Karpas-422 (cell line): ENCODE data around the gene H2BK1. TPM values are rescaled to one million over a fixed set of nuclear protein-coding genes. Genes with fewer than 3 reads are reported as not detected.
A peak's percentile ranks its signal among the peaks of the same experiment; 100 is the strongest.

Experiments used
- DNase-seq: peaks from one replicate; pipeline ENCODE4 v3.0.0-alpha.2; 2015
- H2AFZ ChIP-seq: fragments of 200-600 bp; sonication (generic); 2 replicates; pipeline ENCODE4 v1.6.1; 2014; ENCODE audit warnings: antibody characterized with exemption, low read length, mixed read lengths
- H3K27ac ChIP-seq: fragments of 200-600 bp; sonication (generic); 2 replicates; pipeline ENCODE4 v1.5.1; 2014; ENCODE audit warnings: mild to moderate bottlenecking, low read length, moderate library complexity
- H3K27me3 ChIP-seq: fragments of 200-600 bp; sonication (generic); 2 replicates; pipeline ENCODE4 v1.6.1; 2014; ENCODE audit warnings: low read length, mixed read lengths
- H3K36me3 ChIP-seq: fragments of 200-600 bp; sonication (generic); 2 replicates; pipeline ENCODE4 v1.6.1; 2014; ENCODE audit warnings: low read length, mixed read lengths; ENCODE audit not compliant: insufficient read depth
- H3K4me1 ChIP-seq: fragments of 200-600 bp; sonication (generic); 2 replicates; pipeline ENCODE4 v1.6.1; 2014; ENCODE audit warnings: mild to moderate bottlenecking, low read length, mixed read lengths
- H3K4me2 ChIP-seq: fragments of 200-600 bp; sonication (generic); 2 replicates; pipeline ENCODE4 v1.6.1; 2014; ENCODE audit warnings: low read length, low read depth, mild to moderate bottlenecking; ENCODE audit not compliant: poor library complexity, severe bottlenecking
- H3K4me3 ChIP-seq: fragments of 200-600 bp; sonication (generic); 2 replicates; pipeline ENCODE4 v1.5.1; 2014; ENCODE audit warnings: mild to moderate bottlenecking, antibody characterized with exemption, low read length, mixed read lengths
- H3K79me2 ChIP-seq: fragments of 200-600 bp; sonication (generic); 2 replicates; pipeline ENCODE4 v1.6.1; 2014; ENCODE audit warnings: mild to moderate bottlenecking, low read length, mixed read lengths
- H3K9ac ChIP-seq: fragments of 200-600 bp; sonication (generic); 2 replicates; pipeline ENCODE4 v1.6.0; 2014; ENCODE audit warnings: low read length
- H3K9me2 ChIP-seq: fragments of 200-600 bp; sonication (generic), shearing (Covaris generic); replicated peaks from 2 replicates; pipeline ENCODE4 v1.6.0; 2014; ENCODE audit warnings: mild to moderate bottlenecking, low read length, moderate library complexity; ENCODE audit not compliant: insufficient read depth
- H3K9me3 ChIP-seq: fragments of 300-700, 200-600 bp; sonication (generic); 2 replicates; pipeline ENCODE4 v1.6.1; 2014; ENCODE audit warnings: low read length, mixed read lengths
- H4K20me1 ChIP-seq: fragments of 200-600 bp; sonication (generic); 2 replicates; pipeline ENCODE4 v1.6.1; 2014; ENCODE audit warnings: mild to moderate bottlenecking, antibody characterized with exemption, low read length, low read depth; ENCODE audit not compliant: insufficient read depth
- total RNA-seq: library from RNA; depleted of rRNA; stranded (reverse); fragments of >200 nt; shearing (Covaris generic); gene quantifications from 2 replicates; pipeline ENCODE4 v1.2.3, GENCODE V29; 2014; ENCODE audit warnings: low replicate concordance

Gene H2BK1
- total RNA-seq, 1 experiment from 2014 or later = not detected

GRCh38 chr7:151176401-151176800 is 33.9 kb downstream of the H2BK1 start:
- Histone ChIP-seq H3K9me2 (no peaks in the 10 kb centered on the region), H3K79me2 (no peaks in the 10 kb centered on the region), H3K9me3 (no peaks in the 10 kb centered on the region), H4K20me1 (no peaks in the 10 kb centered on the region), H3K4me3 (no peak overlapping the region), H3K9ac (no peak overlapping the region), H3K27ac (no peak overlapping the region), H3K36me3 (no peaks in the 10 kb centered on the region), H3K4me2 (no peak overlapping the region), H3K27me3 (no peaks in the 10 kb centered on the region), H3K4me1 (no peaks in the 10 kb centered on the region), H2AFZ (no peak overlapping the region)
- DNase-seq = no peak

GRCh38 chr7:151175793-151176311 is 34.4 kb downstream of the H2BK1 start:
- Histone ChIP-seq H3K79me2 (no peaks in the 10 kb centered on the region), H3K4me1 (no peaks in the 10 kb centered on the region), H3K9me2 (no peaks in the 10 kb centered on the region), H3K27me3 (no peaks in the 10 kb centered on the region), H2AFZ (no peak overlapping the region), H3K9ac (no peak overlapping the region), H3K4me3 (no peak overlapping the region), H3K36me3 (no peaks in the 10 kb centered on the region), H3K9me3 (no peaks in the 10 kb centered on the region), H3K27ac (no peak overlapping the region), H4K20me1 (no peaks in the 10 kb centered on the region), H3K4me2 (no peak overlapping the region)
- no peak for DNase-seq

- H4K20me1 ChIP-seq = no peaks in the 10 kb centered on the region
- H3K9me3 ChIP-seq = no peaks in the 10 kb centered on the region
- no peak overlapping the region for H3K27ac ChIP-seq
- no peak overlapping the region for H3K9ac ChIP-seq
- H3K27me3 ChIP-seq = no peaks in the 10 kb centered on the region
- H3K79me2 ChIP-seq = no peaks in the 10 kb centered on the region
- no peaks in the 10 kb centered on the region for H3K9me2 ChIP-seq
- DNase-seq = no peak
- H3K4me2 ChIP-seq = no peak overlapping the region
- no peaks in the 10 kb centered on the region for H3K36me3 ChIP-seq
- no peak overlapping the region for H2AFZ ChIP-seq
- H3K4me3 ChIP-seq = no peak overlapping the region
- no peaks in the 10 kb centered on the region for H3K4me1 ChIP-seq
These were observed 35.1 kb downstream of the H2BK1 start for GRCh38 chr7:151175047-151175792.

GRCh38 chr7:151174246-151175046 is 35.8 kb downstream of the H2BK1 start:
- no peak for DNase-seq
- H3K4me1 ChIP-seq = no peaks in the 10 kb centered on the region

GRCh38 chr7:151173386-151174245 is 36.7 kb downstream of the H2BK1 start:
- H3K79me2 ChIP-seq = no peaks in the 10 kb centered on the region
- no peak for DNase-seq
- no peak overlapping the region for H3K9ac ChIP-seq
- no peaks in the 10 kb centered on the region for H3K4me1 ChIP-seq
- no peaks in the 10 kb centered on the region for H3K27me3 ChIP-seq
- no peaks in the 10 kb centered on the region for H4K20me1 ChIP-seq
- no peaks in the 10 kb centered on the region for H3K9me3 ChIP-seq
- H3K36me3 ChIP-seq = no peaks in the 10 kb centered on the region
- H3K4me2 ChIP-seq = no peak overlapping the region
- no peaks in the 10 kb centered on the region for H3K9me2 ChIP-seq
- H3K27ac ChIP-seq = no peak overlapping the region
- no peak overlapping the region for H2AFZ ChIP-seq
- H3K4me3 ChIP-seq = no peak overlapping the region

More at GRCh38 chr7:151174246-151175046, 35.8 kb downstream of the H2BK1 start:
- Histone ChIP-seq H3K79me2 (no peaks in the 10 kb centered on the region), H3K9ac (no peak overlapping the region), H3K9me2 (no peaks in the 10 kb centered on the region), H3K36me3 (no peaks in the 10 kb centered on the region), H3K27ac (no peak overlapping the region), H3K9me3 (no peaks in the 10 kb centered on the region), H3K27me3 (no peaks in the 10 kb centered on the region), H3K4me3 (no peak overlapping the region), H4K20me1 (no peaks in the 10 kb centered on the region), H2AFZ (no peak overlapping the region), H3K4me2 (no peak overlapping the region)

GRCh38 chr7:151172273-151173141 is 37.8 kb downstream of the H2BK1 start:
- Histone ChIP-seq H3K9ac (no peak overlapping the region), H3K27me3 (no peaks in the 10 kb centered on the region), H3K36me3 (no peaks in the 10 kb centered on the region), H3K79me2 (no peaks in the 10 kb centered on the region), H3K9me3 (no peaks in the 10 kb centered on the region), H3K27ac (no peak overlapping the region), H3K4me1 (no peaks in the 10 kb centered on the region), H3K9me2 (no peaks in the 10 kb centered on the region), H3K4me3 (no peak overlapping the region), H3K4me2 (no peak overlapping the region), H2AFZ (no peak overlapping the region), H4K20me1 (no peaks in the 10 kb centered on the region)
- DNase-seq = peak; percentile 84

- no peak overlapping the region for H2AFZ ChIP-seq
- DNase-seq = no peak
These were observed 41.5 kb downstream of the H2BK1 start for GRCh38 chr7:151168787-151169162.

More at GRCh38 chr7:151168787-151169162, 41.5 kb downstream of the H2BK1 start:
- no peaks in the 10 kb centered on the region for H3K9me3 ChIP-seq
- H3K79me2 ChIP-seq = no peaks in the 10 kb centered on the region
- H3K9me2 ChIP-seq = no peaks in the 10 kb centered on the region
- no peak overlapping the region for H3K27ac ChIP-seq
- no peak overlapping the region for H3K9ac ChIP-seq
- H3K27me3 ChIP-seq = no peaks in the 10 kb centered on the region
- no peak overlapping the region for H3K4me2 ChIP-seq
- H4K20me1 ChIP-seq = no peaks in the 10 kb centered on the region
- no peak overlapping the region for H3K4me3 ChIP-seq
- no peaks in the 10 kb centered on the region for H3K36me3 ChIP-seq
- no peaks in the 10 kb centered on the region for H3K4me1 ChIP-seq
